H54 (cell line): Measurements from ENCODE around the gene BPGM.

Source experiments
- DNase-seq: peaks from one replicate; pipeline ENCODE4 v3.0.0; 2011; ENCODE audit warnings: low spot score, mixed read lengths; ENCODE audit not compliant: insufficient read length
- FAIRE-seq: peaks from 3 replicates; lab custom pipeline; 2011; peaks lifted over from hg19 to GRCh38; lab: Jason Lieb, UNC
- POLR2A ChIP-seq: IDR thresholded peaks from 2 replicates; pipeline ENCODE4 v1.6.1; 2011; ENCODE audit warnings: low read depth, mild to moderate bottlenecking, low read length

BPGM gene

DNA sequence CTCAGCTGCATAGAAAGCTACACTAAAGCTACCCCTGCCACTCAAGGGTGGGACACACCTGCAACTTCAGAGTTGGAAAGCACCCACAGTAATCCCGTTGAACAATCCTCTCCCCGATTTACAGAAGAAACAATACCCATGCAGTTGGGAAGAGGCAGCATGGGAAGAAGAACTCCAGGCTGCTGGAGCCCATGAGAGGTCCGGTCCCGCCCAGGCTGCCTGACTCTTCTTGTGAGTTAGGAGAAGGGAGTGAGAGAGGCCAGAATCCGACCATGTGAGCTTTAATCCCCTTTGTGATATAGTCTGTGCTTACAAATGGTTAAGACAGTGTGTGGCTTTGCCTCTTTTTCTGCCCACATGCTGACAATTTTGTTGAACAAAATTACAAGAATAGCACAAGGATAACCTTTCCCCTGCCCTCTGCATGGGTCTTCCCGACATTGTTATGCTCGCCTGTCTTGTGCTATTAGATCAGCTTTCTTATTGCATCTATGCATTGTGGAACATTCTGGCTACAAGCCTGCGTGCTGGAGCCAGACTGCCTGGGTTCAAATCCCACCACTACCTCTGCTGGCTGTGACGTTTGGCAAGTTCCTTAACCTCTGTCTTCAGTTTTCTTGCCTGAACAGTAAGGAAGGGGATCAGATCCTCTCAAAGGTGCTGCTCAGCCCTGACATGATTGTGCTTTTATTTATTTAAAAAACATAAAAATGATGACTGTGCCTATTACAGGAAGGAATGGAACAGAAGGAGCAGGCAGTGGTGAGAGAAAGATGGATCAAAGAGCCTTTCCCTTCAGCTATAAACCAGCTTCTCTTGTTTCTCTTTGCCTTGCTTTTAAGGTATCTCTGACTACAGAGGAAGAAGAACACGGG is 56.0 kb downstream of the BPGM start:
- no peak for TF ChIP-seq POLR2A
- no peak for FAIRE-seq

DNA sequence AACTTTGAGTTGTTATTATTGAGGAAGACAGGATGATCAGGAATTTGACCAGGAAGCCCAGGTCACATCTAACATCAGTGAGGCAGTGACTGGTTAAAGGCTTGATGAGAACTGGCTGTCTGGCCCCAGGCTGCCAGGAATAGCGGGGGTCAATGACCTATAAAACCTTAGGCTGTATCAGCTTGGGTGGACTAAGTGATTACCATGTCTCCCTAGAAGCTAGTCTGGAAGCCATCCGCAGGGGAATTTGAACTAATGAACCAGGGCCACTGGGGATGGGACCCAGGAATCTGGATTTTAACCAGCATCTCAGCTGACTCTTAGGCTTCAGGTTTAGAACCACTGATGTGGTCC is 56.6 kb downstream of the BPGM start:
- no peak for FAIRE-seq
- no peak for DNase-seq
- no peak for TF ChIP-seq POLR2A

More for the DNA sequence above, 56.0 kb downstream of the BPGM start:
- no peak for DNase-seq

GRCh38 chr7:134703782-134704181 is 57.1 kb downstream of the BPGM start:
- no peak for TF ChIP-seq POLR2A
- FAIRE-seq (no peak), DNase-seq (no peak)

DNA sequence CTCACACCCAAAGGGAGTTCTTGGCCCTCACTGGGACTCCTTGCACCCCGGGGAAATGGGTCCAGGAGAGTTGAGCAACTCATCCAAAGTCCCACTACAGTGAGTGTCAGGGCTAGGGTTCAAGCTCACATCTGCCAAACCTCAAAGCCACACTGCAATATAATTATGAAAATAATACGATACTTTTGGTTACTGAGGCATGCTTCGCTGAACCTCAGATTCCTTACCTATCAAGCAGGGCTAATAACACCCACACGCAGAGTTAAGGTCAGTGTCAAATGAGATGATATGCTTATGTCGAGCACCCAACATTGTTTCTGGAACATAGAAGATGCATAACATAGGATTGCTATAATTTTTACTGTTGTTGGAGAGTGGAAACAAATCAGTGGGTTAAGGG is 58.2 kb downstream of the BPGM start:
- FAIRE-seq (no peak), DNase-seq (no peak)
- no peak for TF ChIP-seq POLR2A

DNA sequence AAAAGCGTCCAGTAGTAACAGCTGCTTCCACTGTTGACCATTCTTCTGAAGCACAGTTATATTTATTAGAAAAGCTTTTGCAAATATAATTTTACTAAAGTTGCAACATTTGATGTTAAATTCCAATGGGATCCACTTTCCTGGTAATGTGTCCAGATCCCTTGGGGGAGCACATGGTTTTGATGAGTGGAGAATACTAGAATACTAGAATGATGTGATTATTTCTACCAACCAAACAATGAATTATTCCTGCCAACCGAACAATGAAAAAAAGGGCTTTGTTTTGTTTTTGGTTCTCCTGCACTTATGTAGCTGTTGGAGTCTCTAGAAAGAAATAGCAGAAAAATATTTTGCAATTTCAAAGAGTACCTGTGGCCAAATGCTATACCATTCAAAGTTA is 59.1 kb downstream of the BPGM start:
- TF ChIP-seq POLR2A, result no peak
- no peak for FAIRE-seq
- no peak for DNase-seq

- no peak for FAIRE-seq
Measured at GRCh38 chr7:134706468-134706867, 59.8 kb downstream of the BPGM start.

GRCh38 chr7:134707663-134708378 is 61.2 kb downstream of the BPGM start:
- DNase-seq (no peak), FAIRE-seq (no peak)
- TF ChIP-seq POLR2A, result no peak

More at GRCh38 chr7:134706468-134706867, 59.8 kb downstream of the BPGM start:
- no peak for TF ChIP-seq POLR2A
- DNase-seq, result no peak

DNA sequence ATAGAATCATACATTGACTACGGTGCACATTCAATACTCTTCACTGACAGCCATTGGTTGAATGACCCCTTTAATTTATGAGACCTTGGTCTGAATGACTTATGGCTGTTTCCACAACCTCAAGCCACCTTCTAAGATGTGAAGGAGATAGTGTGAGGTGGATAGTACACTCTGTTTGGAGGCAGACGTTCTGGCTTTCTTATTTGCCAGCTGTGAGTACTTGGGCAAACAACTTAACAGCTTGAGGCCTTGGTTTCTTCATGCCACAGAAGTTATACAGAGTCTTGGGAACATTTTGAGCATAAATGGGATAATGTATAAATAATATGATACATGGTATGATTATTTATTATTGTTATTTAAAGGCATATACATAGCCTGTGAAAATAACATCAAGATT is 62.0 kb downstream of the BPGM start:
- DNase-seq, result no peak
- FAIRE-seq, result no peak
- TF ChIP-seq POLR2A, result no peak

- no peak for FAIRE-seq
- no peak for TF ChIP-seq POLR2A
- no peak for DNase-seq
Measured at GRCh38 chr7:134709197-134709596, 62.5 kb downstream of the BPGM start.

DNA sequence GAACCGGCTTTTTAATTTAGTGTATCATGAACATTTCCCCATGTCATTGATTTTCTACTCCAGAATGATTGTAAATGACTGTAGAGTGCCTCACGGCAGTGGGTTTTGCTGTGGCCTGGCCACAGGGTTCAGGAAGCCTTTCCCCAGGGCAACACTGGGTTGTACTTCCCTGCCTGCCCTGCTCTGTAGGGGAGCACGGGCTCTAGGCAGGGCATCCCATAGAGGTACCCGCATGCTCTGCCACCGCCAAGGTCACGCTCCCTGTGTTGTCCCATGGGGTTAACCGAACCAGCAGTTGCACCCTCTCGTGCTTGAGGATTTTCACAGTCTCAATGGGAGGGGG is 63.8 kb downstream of the BPGM start:
- TF ChIP-seq POLR2A, result no peak
- no peak for FAIRE-seq

GRCh38 chr7:134710854-134711624 is 64.4 kb downstream of the BPGM start:
- TF ChIP-seq POLR2A, result no peak

More for the DNA sequence above, 63.8 kb downstream of the BPGM start:
- DNase-seq, result no peak

GRCh38 chr7:134712196-134712595 is 65.5 kb downstream of the BPGM start:
- DNase-seq (no peak), FAIRE-seq (no peak)
- no peak for TF ChIP-seq POLR2A

More at GRCh38 chr7:134710854-134711624, 64.4 kb downstream of the BPGM start:
- DNase-seq (no peak), FAIRE-seq (no peak)

GRCh38 chr7:134714470-134715205 is 68.0 kb downstream of the BPGM start:
- DNase-seq (no peak), FAIRE-seq (no peak)
- no peak for TF ChIP-seq POLR2A
